GM18909 (cell line): Measurements from ENCODE around the gene TP53I3.
"Not testable (repeated sequence)": the region's sequence is repeated elsewhere in the genome, so short reads cannot be mapped to it uniquely, and the experiment has no call there.

ENCODE experiments used
- ATAC-seq: cut with Tn5 transposase; IDR thresholded peaks from one replicate; pipeline ENCODE4 v1.9.1; 2021; ENCODE audit warnings: mild to moderate bottlenecking; ENCODE audit not compliant: unreplicated experiment, poor library complexity

The TP53I3 gene, protein sequence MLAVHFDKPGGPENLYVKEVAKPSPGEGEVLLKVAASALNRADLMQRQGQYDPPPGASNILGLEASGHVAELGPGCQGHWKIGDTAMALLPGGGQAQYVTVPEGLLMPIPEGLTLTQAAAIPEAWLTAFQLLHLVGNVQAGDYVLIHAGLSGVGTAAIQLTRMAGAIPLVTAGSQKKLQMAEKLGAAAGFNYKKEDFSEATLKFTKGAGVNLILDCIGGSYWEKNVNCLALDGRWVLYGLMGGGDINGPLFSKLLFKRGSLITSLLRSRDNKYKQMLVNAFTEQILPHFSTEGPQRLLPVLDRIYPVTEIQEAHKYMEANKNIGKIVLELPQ

DNA sequence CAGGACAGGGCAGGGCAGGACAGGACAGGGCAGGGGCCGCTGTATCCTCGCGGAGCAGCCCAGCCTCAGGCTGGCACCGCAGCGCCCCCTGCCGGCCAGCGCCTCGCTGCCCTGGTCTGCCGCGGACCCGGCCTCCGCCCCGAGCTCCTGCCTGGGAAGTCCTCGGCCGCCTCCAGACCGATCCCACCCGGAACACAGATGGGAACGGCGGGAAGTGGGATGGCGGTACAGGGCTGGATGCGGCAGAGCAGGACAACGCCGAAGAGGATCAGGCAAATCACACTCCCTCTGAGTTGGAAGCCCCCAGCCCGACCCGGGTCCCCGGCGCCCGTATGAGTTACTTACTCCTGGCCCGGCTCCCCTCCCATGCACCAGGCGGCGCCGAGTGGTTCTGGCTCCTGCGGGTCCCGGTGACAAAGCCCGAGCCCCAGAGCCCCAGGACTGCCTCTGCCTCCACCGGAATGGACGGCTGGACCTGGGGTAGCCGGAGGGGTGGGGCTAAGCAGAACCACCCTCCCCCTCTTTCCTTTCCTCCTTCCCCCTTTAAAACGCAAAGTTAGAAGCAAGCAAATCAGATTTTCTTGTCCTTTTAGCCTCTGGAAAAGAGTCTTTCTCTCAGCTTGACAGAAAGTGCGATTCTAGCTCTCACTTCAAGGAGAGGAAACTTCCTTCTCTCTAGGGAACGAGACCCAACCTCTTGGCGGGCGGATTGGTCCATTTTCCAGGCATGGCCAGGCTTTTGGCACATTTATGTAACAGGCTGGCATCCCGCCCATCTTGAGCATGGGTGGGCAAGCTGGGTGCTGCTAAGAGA is at the start of gene TP53I3:
Gene TP53I3 (minus strand): TSS at position 449 of the 814 bp plus-strand sequence. CDS start 508 bp downstream, outside the sequence.
- ATAC-seq: peak; percentile 80

DNA sequence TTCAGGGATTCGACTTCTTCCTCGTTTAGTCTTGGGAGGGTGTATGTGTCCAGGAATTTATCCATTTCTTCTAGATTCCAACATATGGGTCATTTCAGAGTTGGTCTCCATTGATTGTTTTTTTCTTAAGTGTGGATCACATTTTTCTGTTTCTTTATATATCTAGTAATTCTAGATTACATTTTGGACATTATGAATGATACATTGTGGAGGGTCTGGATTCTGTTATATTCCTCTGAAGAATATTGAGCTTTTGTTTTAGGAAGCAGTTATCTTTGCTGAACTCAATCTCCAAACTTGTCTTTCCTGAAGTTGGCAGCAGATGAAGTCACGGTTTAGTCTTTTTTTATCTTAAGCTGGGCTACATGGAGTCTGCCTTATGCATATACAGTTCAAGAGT is 47.9 kb upstream of the TP53I3 start:
- ATAC-seq: no peak

DNA sequence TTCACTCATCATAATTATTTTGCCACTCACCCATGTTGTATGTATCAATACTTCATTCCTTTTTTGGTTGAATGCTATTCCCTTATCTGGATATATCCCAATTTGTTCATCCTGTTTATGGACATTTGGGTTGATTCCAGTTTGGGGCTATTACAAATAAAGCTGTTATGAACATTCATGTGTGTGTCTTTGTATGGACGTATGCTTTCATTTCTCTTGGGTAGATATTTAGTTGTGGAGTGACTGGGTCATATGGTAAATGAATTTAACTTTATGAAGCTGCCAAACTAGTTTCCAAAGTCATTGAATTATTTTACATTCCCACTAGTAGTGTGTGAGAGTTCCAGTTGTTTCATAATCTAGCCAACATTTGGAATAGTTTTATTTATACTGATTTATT is 41.3 kb upstream of the TP53I3 start:
- ATAC-seq: no peak

DNA sequence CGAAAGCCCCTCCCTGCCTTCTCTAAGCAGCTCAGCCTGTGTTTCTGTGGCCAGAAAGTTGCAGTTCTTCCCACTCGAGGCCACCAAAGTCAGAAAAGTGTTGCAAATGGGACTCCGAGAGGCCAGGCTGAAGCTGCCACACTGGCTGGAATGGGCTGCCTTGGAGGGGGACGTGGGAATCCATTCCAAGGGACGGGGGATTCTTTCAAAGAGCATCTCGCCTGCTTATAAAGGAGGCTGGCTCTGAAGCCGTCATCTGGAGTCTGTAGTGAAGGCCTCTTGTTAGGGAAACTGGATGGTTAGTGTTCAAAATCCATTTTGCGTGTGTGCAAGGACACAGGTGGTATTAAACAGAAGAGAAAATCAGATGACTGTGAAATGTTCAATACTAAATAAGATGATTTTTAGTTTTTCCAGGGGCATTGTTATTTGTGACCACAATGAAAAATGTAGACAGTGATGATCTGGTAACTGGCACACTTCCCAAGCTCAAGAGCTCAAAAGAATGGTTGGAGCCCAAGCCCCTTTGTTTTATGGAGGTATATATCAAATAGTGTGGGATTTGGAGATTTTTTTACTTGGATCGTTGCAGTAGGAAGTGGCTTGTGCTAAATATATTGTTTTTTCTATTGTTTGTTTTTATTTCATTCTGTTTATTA is 39.4 kb upstream of the TP53I3 start:
- peak; percentile 11 for ATAC-seq

DNA sequence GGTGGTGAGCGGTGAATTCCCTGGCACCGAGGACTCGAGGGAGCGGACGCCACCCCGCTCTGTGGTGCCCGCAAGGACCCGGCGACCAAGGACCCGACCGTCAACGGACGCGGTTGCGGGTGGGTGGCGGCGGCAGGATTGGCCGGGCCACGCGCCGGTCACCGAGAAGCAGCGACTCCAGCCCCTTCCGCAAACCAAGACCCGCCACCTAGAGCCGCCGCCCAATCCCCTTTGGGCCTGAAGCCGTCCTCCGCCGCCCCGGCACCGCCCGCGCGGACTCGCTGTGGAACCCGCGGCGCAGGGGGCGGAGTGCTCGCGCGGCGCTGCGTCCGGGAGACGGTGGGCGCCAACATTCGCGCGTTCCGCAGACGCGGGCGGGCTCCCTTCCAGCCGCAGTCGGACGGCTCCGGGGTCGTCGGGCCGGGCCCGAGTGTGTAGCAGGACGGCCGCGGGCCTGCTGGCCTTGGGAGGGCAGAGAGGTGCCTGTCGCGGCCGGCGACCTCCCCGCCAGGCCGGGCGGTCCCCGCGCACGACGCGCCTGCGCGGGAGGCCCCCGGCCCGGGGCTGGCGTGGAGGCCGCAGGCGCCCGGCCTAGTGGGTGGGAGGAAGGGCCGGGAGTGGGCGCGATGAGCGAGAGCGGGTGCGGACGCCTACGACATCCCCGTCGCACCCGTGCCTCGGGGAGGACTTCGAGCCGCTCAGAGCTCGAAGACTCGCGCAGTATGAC is 38.7 kb upstream of the TP53I3 start, which contains the start of the genes FAM228B and PFN4:
Gene FAM228B (plus strand): TSS at position 275 of the 727 bp plus-strand sequence. CDS start 893 bp downstream, outside the sequence.
Gene PFN4 (minus strand): TSS at position 140 of the 727 bp plus-strand sequence. CDS start 799 bp downstream, outside the sequence.
- peak; percentile 92 for ATAC-seq

DNA sequence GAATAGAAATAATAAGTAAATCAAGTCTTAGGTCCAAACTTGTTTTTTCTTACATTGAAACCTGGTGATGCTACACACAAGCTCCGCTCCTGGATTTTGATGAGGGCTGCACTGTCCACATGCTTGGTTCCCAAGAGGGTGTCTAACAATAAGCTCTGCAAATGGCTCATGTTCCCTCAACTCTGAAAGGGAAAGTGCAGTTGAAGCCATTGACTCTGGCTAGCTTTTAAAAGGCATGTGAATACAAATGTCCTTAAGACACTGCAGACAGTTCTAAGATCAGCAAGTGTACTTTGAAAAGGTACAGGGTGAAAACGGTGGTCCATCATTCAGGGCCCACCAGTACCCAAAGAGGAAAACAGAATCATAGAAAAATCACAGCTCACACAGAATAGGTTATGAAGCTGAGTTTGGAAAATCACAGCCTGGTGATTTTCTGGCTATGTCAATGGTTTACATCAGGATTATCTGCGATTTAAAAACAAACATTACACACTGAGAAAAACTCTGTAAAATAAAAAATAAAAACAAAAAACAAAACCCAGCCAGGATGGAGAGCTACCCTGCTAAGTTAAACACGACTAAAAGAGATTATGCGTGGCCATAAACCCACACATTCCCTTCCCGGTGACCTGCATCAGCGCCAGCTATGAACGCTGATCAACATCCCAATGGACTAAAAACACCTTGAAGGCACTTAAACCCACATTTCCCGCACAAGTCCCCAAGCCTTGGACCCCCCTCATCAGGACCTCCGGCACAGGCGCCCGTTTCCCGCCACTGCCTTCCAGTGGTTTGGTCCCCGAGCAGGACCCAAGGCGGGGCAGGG is 37.9 kb upstream of the TP53I3 start:
- ATAC-seq: no peak

DNA sequence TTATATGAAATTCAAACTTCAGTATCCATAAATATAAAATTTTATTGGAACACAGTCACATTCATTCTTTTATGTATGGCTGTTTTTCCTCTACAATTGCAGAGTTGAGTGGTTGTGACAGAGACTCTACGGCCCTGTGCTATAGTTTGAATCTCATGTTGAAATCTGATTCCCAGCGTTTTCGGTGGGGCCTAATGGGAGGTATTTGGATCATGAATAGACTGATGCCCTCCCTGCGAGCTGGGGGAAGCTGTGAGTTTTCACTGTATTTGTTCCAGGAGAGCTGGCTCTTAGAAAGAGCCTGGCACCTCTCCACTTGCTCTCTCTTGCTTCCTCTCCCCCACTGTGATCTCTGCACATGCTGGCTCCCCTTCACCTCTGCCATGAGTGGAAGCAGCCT is 36.8 kb upstream of the TP53I3 start:
- ATAC-seq: no peak

DNA sequence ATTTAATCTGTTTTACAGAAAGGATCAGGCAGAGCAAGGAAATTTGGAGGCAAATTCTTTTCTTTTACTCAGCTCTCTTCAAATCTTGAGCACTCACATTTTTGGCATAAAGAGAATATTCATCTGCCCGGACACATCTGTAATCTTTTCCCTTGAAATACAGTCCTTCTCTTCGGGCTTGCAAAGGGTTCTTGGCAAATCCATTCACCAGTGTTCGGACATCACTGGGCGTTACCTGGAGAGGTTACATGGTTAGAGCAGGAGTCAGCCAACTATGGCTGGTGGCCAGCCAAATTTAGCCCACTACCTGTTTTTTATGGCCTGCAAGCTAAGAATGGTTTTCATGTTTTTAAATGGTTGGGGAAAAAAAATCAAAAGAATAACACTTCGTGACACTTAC is 36.4 kb upstream of the TP53I3 start:
- no peak for ATAC-seq

DNA sequence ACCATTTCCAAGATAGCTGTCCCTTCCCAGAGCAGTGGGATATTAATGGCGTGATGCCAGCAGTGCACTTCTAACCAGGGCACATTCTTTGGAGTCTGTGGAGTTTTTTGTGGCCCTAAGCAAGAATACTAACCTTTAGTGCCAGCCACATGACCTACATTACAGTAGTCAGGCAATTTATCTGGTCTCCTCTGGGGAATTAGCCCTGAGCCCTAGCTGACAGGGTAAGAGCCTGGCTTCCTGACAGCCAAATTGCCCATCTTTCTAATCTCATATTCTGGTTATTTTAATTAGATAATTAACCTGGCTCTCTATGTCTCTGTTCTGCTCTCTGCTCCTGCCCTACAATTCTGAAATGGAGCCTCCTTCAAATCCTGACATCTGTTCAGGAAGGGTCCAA is 33.3 kb upstream of the TP53I3 start:
- no peak for ATAC-seq

DNA sequence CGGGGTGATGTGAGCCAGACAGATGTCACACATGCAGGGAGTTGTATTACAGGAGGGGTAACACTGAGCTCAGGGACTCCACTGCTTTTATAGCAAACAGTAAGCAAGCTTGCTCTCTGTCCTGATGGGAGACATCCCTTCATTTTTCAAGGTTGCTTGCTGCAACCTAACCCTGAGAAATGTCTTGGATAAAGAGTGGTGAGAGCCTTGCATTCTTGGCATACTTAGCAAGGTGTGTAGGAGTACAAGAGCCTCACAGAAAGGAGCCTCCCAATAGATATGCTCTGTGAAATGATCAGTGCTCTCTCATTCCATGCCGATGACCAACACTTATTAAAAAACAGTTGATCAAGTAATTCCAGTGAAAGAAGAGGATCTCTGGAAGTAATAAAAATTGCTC is 30.4 kb upstream of the TP53I3 start:
- no peak for ATAC-seq

DNA sequence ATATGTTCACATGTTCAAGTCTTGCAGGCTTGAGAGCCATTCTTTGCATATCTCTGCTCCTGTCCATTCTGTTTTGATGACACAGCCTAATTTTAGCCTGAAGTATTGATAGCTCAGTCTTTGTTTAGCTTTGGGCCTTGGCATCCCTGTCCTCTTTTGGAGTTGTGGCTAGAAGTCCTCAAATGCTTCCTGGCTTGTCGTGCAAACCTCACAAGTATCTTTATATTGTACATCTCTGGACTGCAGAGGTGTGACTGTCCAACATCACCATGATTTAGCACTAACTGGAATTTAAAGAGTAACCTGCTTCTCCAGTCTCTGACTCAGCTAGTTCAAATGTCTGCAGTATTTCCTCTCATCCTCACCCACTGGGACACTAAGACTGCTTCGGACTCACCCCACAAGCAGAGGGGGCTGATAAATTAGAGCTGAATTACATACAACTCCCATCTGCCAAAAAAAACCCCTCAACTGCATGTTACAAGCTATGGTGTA is 26.8 kb upstream of the TP53I3 start:
- ATAC-seq: no peak

DNA sequence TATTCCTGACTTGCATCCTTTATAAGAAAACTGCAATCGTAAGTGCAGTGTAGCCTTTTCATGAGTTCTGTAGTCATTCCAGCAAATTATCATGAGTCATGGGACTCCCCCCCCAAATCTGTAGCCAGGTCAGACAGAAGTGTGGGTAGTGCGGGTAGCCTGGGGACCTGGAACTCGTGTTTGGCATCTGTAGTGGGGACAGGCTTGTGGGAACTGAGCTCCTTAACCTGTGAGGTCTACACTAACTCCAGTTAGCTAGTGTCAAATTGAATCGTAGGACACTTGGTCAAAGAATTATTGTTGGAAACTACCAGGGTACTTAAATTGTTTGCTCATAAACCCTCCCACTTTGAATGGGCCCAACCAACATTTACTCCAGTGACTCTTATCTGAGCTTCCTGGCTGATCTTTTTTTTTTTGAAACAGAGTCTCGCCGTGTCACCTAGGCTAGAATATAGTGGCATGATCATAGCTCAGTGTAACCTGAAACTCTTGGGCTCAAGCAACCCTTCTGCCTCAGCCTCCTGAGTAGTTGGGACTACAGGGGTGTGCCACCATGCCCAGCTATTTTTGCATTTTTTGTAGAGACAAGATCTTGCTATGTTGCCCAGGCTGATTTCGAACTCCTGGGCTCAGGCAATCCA is 26.1 kb upstream of the TP53I3 start:
- ATAC-seq: no peak

DNA sequence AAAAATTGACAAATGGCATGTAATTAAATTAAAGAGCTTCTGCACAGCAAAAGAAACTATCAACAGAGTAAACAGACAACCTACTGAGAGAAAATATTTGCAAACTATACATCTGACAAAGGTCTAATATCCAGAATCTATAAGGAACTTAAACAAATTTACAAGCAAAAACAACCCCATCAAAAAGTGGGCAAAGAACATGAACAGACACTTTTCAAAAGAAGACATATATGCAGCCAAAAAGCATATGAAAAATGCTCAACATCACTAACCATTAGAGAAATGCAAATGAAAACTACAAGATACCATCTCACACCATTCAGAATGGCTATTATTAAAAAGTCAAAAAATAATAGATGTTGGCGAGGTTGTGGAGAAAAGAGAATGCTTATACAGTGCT is 24.8 kb upstream of the TP53I3 start:
- not testable (repeated sequence) for ATAC-seq

DNA sequence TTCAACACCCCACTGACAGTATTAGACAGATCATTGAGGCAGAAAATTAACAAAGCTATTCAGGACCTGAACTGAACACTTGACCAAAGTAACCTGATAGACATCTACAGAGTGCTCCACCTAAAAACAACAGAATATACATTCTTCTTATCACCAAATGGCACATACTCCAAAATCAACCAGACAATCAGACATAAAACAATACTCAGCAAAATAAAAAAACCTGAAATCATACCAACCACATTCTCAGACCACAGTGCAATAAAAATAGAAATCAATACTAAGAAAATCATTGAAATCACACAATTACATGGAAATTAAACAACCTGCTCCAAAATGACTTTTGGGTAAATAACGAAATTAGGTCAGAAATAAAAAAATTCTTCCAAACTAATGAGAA is 22.7 kb upstream of the TP53I3 start:
- ATAC-seq: no peak

DNA sequence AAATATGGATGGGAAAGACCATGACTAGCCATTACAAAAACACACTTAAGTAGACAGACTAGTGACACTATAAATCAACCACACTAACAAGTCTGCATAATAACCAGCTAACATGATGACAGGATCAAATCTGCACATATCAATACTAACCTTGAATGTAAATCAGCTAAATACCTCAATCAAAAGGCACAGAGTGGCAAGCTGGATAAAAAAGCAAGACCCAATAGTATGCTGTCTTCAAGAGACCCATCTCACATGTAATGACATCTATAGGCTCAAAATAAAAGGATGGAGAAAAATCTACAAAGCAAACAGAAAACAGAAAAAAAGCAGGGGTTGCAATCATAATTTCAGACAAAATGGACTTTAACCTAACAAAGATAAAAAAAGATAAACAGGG is 22.2 kb upstream of the TP53I3 start:
- ATAC-seq: no peak

DNA sequence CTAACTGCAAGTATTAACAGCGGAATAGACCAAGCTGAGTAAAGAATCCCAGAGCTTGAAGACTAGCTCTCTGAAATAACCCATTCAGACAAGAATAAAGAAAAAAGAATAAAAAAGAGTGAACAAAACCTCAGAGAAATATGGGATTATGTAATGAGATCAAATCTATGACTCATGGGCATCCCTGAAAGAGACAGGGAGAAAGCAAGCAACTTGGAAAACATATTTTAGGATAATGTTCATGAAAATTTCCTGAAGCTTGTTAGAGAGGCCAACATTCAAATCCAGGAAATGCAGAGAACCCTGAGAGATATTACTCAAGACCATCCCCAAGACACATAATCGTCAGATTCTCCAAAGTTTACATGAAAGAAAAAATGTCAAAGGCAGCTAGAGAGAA is 21.2 kb upstream of the TP53I3 start:
- ATAC-seq: no peak

DNA sequence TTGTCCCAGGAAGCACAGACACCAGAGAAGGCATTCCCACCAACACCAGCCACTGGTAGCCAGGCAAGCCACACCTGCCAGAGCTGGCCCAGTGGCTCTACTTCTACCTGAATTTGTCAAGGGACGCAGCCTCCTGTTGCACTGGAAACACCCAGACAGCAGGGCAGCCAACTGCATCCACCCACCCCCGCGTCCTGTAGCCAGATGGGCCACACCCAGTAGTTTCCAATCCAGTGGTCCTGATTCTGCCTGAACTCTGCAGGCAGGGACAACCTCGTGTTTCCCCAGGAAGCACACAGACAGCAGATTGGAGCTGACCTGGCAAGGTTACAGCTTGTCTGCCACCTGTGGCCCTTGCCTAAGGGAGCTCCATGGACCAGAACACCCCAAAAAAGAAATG is 20.3 kb upstream of the TP53I3 start:
- ATAC-seq: no peak

DNA sequence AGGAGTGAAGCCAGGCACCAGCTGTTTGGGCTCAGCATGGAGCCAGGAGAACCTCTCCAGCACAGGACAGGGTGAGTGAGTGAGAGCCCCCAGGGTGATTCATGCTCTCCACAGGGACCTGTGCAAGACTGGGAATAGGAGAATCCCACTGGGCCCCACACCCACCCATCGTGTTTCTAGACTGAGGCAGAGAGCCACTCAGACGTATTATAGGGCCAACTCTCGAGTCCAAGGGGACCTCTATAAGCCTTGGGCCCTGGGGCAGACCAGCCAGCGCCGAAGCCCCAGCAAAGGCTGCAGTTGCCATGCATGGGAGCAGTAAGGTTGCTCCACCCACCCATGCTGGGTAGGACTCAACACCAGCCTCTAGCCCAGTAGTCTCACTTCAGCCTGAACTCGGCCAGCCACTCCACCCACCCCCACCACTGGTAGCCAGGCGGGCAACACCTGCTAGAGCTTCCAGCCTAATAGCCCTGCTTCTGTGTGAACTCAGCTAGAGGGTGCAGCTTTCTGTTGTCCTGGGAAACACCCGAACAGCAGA is 19.5 kb upstream of the TP53I3 start:
- ATAC-seq: no peak
